ENCODE data around the gene TIMM21. TPM values are rescaled to one million over a fixed set of nuclear protein-coding genes. Genes with fewer than 3 reads are reported as not detected.

Gene TIMM21
- total RNA-seq, 1 experiment from 2014 or later = 46.0 TPM

GRCh38 chr18:74155276-74155675 lies 7.0 kb downstream of the TIMM21 start:
- Mint-ChIP-seq H3K27ac (no peak overlapping the region), H3K4me3 (no peak overlapping the region), H3K4me1 (peaks cover 0 to 6% of the 10 kb centered on the region in 2 experiments; a peak in 3 of 4 replicates), H3K27me3 (ENCODE audit: low read depth) (no peaks in the 10 kb centered on the region), H3K36me3 (ENCODE audit: insufficient read depth in 1 of 3, low read depth in 3 of 3) (peaks cover 14 to 62% (median 47%) of the 10 kb centered on the region in 3 experiments; a peak in 6 of 7 replicates), H3K9me3 (no peaks in the 10 kb centered on the region)
- no peak for DNase-seq
- no peak overlapping the region for H2BK5ac ChIP-seq (ENCODE audit: insufficient read length, low read length)
- H3K18ac ChIP-seq (ENCODE audit: insufficient read length, low read depth, low read length) = no peak overlapping the region
- no peak overlapping the region for H3T11ph ChIP-seq (ENCODE audit: low read length)
- no peak overlapping the region for H3K4ac ChIP-seq (ENCODE audit: low read depth, low read length)
- H3K27ac ChIP-seq (ENCODE audit: insufficient read length, low read depth, low read length) = no peak overlapping the region
- no peak overlapping the region for H3K56ac ChIP-seq (ENCODE audit: insufficient read length, low read depth, low read length)
- peaks cover 8% of the 10 kb centered on the region; the same call in 1 of the 2 replicates for H3K79me2 ChIP-seq (ENCODE audit: insufficient read depth, low read length)
- TF ChIP-seq, protein P1, sequence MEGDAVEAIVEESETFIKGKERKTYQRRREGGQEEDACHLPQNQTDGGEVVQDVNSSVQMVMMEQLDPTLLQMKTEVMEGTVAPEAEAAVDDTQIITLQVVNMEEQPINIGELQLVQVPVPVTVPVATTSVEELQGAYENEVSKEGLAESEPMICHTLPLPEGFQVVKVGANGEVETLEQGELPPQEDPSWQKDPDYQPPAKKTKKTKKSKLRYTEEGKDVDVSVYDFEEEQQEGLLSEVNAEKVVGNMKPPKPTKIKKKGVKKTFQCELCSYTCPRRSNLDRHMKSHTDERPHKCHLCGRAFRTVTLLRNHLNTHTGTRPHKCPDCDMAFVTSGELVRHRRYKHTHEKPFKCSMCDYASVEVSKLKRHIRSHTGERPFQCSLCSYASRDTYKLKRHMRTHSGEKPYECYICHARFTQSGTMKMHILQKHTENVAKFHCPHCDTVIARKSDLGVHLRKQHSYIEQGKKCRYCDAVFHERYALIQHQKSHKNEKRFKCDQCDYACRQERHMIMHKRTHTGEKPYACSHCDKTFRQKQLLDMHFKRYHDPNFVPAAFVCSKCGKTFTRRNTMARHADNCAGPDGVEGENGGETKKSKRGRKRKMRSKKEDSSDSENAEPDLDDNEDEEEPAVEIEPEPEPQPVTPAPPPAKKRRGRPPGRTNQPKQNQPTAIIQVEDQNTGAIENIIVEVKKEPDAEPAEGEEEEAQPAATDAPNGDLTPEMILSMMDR (conservative IDR thresholded peaks at IDR 0.05) = no peak
- no peak overlapping the region for H3K14ac ChIP-seq (ENCODE audit: insufficient read depth, low read length)
- H3K9me3 ChIP-seq (ENCODE audit: control insufficient read depth, low read depth, low read length) = no peaks in the 10 kb centered on the region
- H4K91ac ChIP-seq (ENCODE audit: insufficient read length, low read depth, low read length) = no peak overlapping the region
- no peak overlapping the region for H2BK12ac ChIP-seq (ENCODE audit: insufficient read length, low read depth, low read length)
- no peak overlapping the region for H3K9ac ChIP-seq (ENCODE audit: extremely low read depth, insufficient read length, low read length)
- no peak overlapping the region for H2BK15ac ChIP-seq (ENCODE audit: low read depth, low read length)
- no peaks in the 10 kb centered on the region for H3K23me2 ChIP-seq (ENCODE audit: insufficient read length, low read depth, low read length, poor library complexity, severe bottlenecking)
- WGBS (ENCODE audit: extremely low coverage, insufficient read length, low lambda C conversion rate) = no CpG with 5 or more reads among the region's 4 CpGs
- H2AK5ac ChIP-seq (ENCODE audit: insufficient read length, low read length) = no peak overlapping the region
- no peak overlapping the region for H3K4me2 ChIP-seq (ENCODE audit: insufficient read depth, insufficient read length, low read length)
- no peaks in the 10 kb centered on the region for H3K4me1 ChIP-seq (ENCODE audit: insufficient read depth, low read length)
- H4K8ac ChIP-seq (replicated peaks; ENCODE audit: insufficient read length, low read depth, low read length) = no peak overlapping the region
- H2BK20ac ChIP-seq (ENCODE audit: low read depth, low read length, poor library complexity, severe bottlenecking) = no peak overlapping the region
- no peak overlapping the region for H2BK120ac ChIP-seq (ENCODE audit: low read depth, low read length, poor library complexity, severe bottlenecking)
- H4K5ac ChIP-seq (ENCODE audit: insufficient read length, low read depth, low read length) = no peak overlapping the region
- H3K27me3 ChIP-seq (ENCODE audit: insufficient read depth, low read length) = no peaks in the 10 kb centered on the region
- no peak overlapping the region for H3K23ac ChIP-seq (ENCODE audit: insufficient read length, low read depth, low read length)
- no peaks in the 10 kb centered on the region for H4K20me1 ChIP-seq (ENCODE audit: control insufficient read depth, insufficient read depth, insufficient read length)
- peaks cover 3% of the 10 kb centered on the region for H3K79me1 ChIP-seq (ENCODE audit: insufficient read depth, low read depth, low read length, poor library complexity, severe bottlenecking)
- no peak overlapping the region for H2AFZ ChIP-seq (ENCODE audit: low read length)
